GM21447 (cell line): Measurements from ENCODE around the gene GNAT3.

ENCODE experiments used
- ATAC-seq: cut with Tn5 transposase; IDR thresholded peaks from one replicate; pipeline ENCODE4 v1.9.1; 2021; ENCODE audit not compliant: unreplicated experiment

The GNAT3 gene

DNA sequence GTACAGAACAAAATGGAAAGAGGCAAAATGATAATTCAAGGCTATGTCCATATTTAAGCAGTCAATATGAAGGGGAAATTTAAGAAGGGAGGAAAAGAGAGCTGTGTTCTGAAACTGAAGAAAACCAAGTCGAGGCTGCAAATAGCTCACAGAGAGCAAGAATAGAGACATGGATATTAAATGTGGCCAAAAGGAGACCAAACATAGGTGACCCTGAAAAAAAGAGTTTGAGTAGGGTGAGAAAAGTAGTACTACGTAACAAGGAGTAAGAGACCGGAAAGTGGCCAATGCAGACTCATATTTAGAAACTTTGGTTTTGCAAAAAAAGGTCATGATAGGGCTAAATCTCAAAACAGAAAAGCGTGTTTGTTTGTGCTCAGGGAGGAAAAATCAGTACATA lies 84.6 kb downstream of the GNAT3 start:
- ATAC-seq = no peak

DNA sequence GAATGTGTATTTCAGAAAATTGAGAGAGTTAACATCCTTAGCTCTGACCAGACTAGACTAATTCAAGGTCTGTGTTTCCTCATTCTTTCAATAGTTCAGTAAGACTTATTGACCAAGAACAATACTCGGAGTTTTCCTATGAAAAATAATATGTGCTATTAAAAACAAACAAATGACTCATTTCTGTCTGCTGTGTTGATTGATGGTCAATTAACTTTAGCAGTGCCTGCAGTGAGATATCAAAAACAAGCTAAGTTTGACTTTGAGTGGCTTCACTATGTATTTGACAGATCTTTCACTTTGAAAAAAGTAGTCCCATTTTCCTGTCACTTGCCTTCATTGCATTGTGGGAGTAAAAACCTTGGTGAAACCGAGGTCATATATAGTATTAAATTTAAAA lies 91.0 kb downstream of the GNAT3 start:
- ATAC-seq = no peak

DNA sequence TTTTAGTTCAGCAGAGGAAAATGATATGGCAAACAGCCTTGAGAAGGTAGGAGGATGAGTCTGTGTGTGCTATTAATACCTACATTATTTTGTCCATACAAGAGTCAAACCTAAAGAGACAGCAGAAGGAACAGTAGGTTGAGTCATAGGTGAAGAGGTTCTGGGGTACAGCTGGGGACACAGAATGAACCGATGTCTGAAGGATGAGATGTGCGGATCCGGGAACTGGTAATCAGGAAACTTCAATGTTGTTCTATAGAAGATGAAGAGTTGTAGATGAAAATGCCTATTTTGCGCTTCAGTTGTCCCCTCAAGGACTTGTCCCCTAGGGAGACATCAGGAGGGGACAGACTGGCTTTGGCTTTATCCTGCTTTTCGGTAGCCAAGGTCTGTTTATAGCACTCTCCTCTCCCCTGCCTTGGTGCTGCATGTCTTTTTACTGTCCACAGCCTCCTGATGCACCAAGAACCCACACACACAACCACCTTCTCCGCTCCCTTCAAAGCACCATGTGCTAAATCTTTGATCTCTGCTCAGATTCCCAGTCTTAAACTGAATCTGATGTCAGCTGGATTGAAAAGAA lies 94.6 kb downstream of the GNAT3 start:
- ATAC-seq = no peak

DNA sequence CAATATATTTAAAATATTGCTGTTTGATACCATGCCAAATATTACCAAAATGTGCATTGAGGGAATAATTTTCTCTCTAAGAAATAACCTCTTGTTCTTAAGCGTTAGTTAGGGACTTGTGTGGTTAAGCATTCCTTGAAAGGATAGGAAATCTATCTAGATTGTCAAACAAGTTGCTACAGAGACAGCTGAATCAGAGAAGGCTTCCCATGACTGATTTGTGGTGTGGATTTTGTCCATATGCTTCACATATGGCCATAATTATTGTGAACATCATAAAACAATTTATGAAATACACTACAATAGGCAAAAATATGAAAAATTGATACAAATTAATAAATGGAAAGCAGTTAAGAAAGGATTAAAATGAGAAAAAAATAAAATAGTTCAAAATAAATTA lies 96.3 kb downstream of the GNAT3 start:
- no peak for ATAC-seq

DNA sequence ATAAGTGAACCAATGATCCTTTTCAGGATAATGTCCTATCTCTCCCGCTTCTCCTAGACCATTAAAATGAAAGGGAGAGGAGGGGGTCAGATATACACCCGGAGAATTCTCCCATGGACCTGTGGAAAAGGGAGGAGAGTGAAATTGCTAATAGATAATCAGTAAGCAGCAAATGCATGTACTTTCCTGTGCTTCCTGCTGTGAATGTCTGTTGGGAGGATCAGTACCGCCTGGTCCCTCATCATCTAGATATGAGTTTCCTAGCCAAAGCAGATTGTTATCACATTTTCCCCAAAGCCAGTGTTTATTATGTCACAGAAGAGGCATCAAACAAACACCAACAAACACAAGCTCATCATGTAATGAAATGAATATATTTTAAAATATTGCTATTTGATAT lies 96.8 kb downstream of the GNAT3 start:
- ATAC-seq = no peak

DNA sequence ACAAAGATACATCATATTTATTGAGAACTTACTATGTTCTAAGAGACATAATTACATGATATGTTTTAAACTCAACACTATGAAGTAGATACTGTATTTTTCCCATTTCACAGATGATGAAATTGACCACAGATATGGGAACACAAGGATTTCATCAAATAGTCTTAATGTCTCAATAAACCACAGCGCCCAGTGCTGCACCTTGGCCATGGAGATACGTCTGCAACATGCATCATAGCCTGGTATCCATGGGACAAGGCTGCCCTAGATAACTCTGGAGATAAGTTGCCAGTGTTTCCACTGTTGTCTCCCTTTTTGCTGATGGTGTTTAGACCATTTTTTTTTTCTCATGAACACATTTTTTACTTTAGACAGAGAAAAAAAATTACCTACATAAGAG lies 97.5 kb downstream of the GNAT3 start:
- no peak for ATAC-seq

DNA sequence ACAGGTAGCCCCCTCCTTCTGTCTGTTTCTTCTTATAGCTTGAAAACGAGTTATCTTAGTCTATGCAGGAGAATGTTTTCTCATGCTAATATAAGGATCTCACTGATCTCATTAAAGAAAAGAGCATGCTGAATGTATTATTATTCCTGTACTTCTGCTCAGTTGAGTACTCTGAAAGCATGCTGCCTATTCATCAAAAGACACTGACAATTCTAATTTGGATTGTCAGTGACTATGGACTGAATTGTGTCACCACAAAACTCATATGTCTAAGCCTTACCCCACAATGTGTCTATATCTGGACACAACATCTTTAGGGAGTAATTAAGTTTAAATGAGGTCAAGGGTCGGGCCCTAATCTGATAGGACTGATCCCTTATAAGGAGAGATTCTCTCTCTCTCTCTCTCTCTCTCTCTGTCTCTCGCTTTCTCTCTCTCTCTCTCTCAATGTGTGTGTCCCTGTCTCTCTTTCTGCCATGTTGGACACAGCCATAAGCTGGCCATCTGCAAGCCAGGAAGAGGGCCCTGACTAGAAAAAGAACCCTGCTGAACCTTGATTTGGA lies 98.4 kb downstream of the GNAT3 start:
- no peak for ATAC-seq

DNA sequence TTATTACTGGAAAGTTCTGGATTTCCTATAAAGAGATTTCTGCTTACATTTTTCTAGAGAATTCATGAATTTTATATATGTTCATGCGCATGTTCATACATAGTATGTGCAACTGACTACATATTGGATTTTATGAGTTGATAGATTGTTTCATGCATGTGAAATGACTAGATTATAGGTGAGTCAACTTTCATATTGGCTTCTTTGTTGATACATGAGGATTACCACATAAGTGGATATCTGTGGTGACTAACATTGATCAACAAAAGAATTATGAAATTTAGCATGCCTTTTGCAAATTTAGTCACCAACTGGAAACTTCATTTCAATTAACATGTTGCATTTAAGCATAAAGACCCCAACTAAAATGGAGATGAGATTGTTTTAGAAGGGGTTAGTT lies 99.0 kb downstream of the GNAT3 start:
- ATAC-seq = no peak

DNA sequence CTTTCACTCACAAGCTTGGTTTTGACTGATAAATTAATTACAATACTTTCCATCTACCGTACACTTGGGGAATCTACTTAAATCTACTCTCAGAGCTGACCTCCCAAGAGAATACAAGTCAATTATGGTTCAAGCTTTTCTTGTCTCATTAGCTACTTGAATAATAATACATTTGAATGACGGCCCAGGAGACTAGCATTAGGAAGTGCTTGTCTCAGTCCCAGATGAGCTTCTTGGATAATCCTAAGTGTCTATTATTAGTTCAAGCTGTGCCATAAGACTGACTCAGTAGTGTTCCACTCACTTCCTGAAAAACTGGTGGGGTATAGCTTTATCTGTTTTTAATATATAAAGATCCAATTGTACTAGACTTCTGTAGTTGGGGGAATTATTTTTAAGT lies 100.2 kb downstream of the GNAT3 start:
- no peak for ATAC-seq

DNA sequence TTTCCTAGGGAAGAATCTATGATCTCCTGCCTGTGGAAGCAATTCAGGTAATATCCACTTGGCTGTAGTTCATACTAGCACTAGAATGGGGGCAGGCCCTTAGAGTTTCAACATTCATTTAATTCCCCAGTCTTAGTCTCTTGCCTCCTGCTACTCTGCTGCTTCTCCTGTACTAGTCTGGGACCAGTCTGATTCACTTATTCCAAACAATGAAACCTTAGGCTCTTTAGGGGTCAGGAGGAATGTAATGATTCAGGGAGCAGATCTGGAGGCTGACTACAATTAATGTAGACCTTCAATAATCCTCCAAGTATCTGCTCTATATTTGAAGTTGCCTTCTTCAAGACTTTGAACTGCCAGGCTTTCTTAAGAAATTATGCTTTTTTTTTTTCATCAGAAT lies 101.8 kb downstream of the GNAT3 start:
- ATAC-seq = no peak
